Adrenal gland (tissue), 12 donors: Measurements from ENCODE around the gene LEMD1. TPM values are rescaled to one million over a fixed set of nuclear protein-coding genes. Genes with fewer than 3 reads are reported as not detected.
"Not testable (repeated sequence)": the region's sequence is repeated elsewhere in the genome, so short reads cannot be mapped to it uniquely, and the experiment has no call there.

Experiments used
- DNase-seq, 7 donors: peaks; one replicate each; pipeline ENCODE4 v3.0.0-alpha.2; 2019 to 2020
- H3K27ac ChIP-seq, 5 donors: fragments of 200-600 bp; sonication (generic) in 4 of 5; 1 replicate in 3 of 5; 2 replicates in 2 of 5; pipeline versions ENCODE4 v1.5.1 to v1.8.0; 2016 to 2020; ENCODE audit warnings: mild to moderate bottlenecking in 1 of 5
- H3K27me3 ChIP-seq: fragments of 200-600 bp; 2 replicates; pipeline ENCODE4 v1.8.0; 2021
- H3K36me3 ChIP-seq, 2 donors: fragments of 200-600 bp; replicated peaks in 1 of 2; 1 replicate in 1 of 2; 2 replicates in 1 of 2; pipeline versions ENCODE4 v1.5.1 to v1.8.0; 2018 to 2022
- H3K4me1 ChIP-seq, 2 donors: fragments of 200-600 bp; replicated peaks in 1 of 2; 1 replicate in 1 of 2; 2 replicates in 1 of 2; pipeline versions ENCODE4 v1.5.1 to v1.8.0; 2018 to 2021
- H3K4me3 ChIP-seq, 4 donors: fragments of 200-600 bp; sonication (generic) in 3 of 4; one replicate each; pipeline ENCODE4 v1.5.1; 2016 to 2018
- H3K9me3 ChIP-seq, 3 donors: fragments of 200-600 bp; sonication (generic) in 1 of 3; replicated peaks in 1 of 3; 1 replicate in 2 of 3; 2 replicates in 1 of 3; pipeline versions ENCODE4 v1.5.1 to v1.8.0; 2016 to 2021
- CTCF ChIP-seq, 6 experiments: fragments of 450-650 bp in 4 of 6; fragments of 200-600 bp in 2 of 6; sonication (generic) in 1 of 6; IDR thresholded peaks; 1 replicate in 5 of 6; 2 replicates in 1 of 6; pipeline versions ENCODE4 v1.5.1 to v1.8.0; 2016 to 2021; ENCODE audit warnings: antibody characterized with exemption in 6 of 6, mild to moderate bottlenecking in 2 of 6, moderate library complexity in 1 of 6
- POLR2A ChIP-seq, 2 donors: fragments of 450-650 bp; IDR thresholded peaks; one replicate each; pipeline ENCODE4 v1.6.1; 2017; ENCODE audit warnings: antibody characterized with exemption in 2 of 2, mild to moderate bottlenecking in 2 of 2, moderate library complexity in 1 of 2
- WGBS, 4 donors: extraction: QIAGEN DNeasy Blood & Tissue Kit in 2 of 4; methylation state at CpG; one replicate each; pipeline versions ENCODE4 v1.1.5 to v1.1.7; 2013 to 2017; 5-methylcytosine and 5-hydroxymethylcytosine counted together
- intact Hi-C, 2 donors: fragments of 100-400 bp; cut with DNase I; formaldehyde crosslinking; loops; one replicate each; pipeline versions ENCODE4 v1.14.1 to v1.15.0; 2022 to 2023
- polyA plus RNA-seq, 3 donors: library from polyadenylated mRNA; stranded (reverse); fragments of 200-250 nt in 2 of 3; fragments of 350-450 nt in 1 of 3; fragmentation: Illumina TruSeq in 1 of 3; extraction: RNeasy Lipid Tissue Mini Kit (QIAGEN cat#74804) in 1 of 3; gene quantifications; one replicate each; pipeline ENCODE4 v1.2.3, GENCODE V29; 2013 to 2014
- total RNA-seq, 9 donors: library from RNA; depleted of rRNA in 4 of 9; stranded (reverse); fragments of >200 nt in 4 of 9; fragments of 120-200 nt in 1 of 9; fragmentation: NEBNext Ultra II Directional in 1 of 9; extraction: Animal tissue kit (Norgen Biotek cat#: 25700) in 1 of 9; gene quantifications; one replicate each; pipeline versions ENCODE4 v1.1.0 to v1.2.4, GENCODE V29; 2013 to 2023
- donor health status: healthy with polysubstance abuse.
- donor health status: Bipolar disorder and iron deficiency.
- donor health status: DM: yes; HTN: yes; CAD: no.
- donor health status: DM: no; HTN: no; CAD: no.
- donor health status: DM: no; HTN: no; CAD: no.
- donor health status: DM: yes; HTN: yes; CAD: no.

The LEMD1 gene
- total and polyA plus RNA-seq, 12 donors, result 0.64 TPM; not detected in 11

- H3K27me3 ChIP-seq, result no peaks in the 10 kb centered on the region
- no peak for DNase-seq
- H3K4me3 ChIP-seq, result no peak overlapping the region
- intact Hi-C loops, result no loop called here
- no peaks in the 10 kb centered on the region for H3K36me3 ChIP-seq
- peaks cover 15 to 39% of the 10 kb centered on the region in 2 donors for H3K4me1 ChIP-seq
- WGBS, 4 donors, result 92 to 96% (median 95%) methylated on average over 6 of the region's 6 CpGs
- no peak overlapping the region for H3K27ac ChIP-seq
- TF ChIP-seq POLR2A (IDR thresholded peaks at IDR 0.05) (no peak), CTCF (IDR thresholded peaks at IDR 0.05) (no peak)
- H3K9me3 ChIP-seq, result no peaks in the 10 kb centered on the region
Observed at GRCh38 chr1:205368478-205368877, 53.4 kb downstream of the LEMD1 start.

GRCh38 chr1:205365945-205366463 lies 55.9 kb downstream of the LEMD1 start:
- WGBS, 4 donors, result 18 to 24% (median 20%) methylated on average over 7 to 8 of the region's 8 CpGs
- H3K27me3 ChIP-seq, result no peaks in the 10 kb centered on the region
- no peaks in the 10 kb centered on the region for H3K9me3 ChIP-seq
- intact Hi-C loops, result no loop called here
- H3K27ac ChIP-seq, result peak overlapping the region in 4 of 5 donors; percentile 25 to 70 (median 61)
- no peak for TF ChIP-seq POLR2A (IDR thresholded peaks at IDR 0.05)
- peak in 1 of 6 experiments; percentile 14 for TF ChIP-seq CTCF (IDR thresholded peaks at IDR 0.05)
- H3K36me3 ChIP-seq, result no peaks in the 10 kb centered on the region
- peak in 6 of 7 donors; percentile 60 to 84 (median 74) for DNase-seq
- H3K4me3 ChIP-seq, result no peak overlapping the region
- H3K4me1 ChIP-seq, result peaks cover 19 to 43% of the 10 kb centered on the region in 2 donors

GRCh38 chr1:205365086-205365485 lies 56.8 kb downstream of the LEMD1 start:
- peak overlapping the region in 3 of 5 donors; percentile 53 to 70 (median 69) for H3K27ac ChIP-seq
- H3K4me1 ChIP-seq, result peaks cover 17 to 49% of the 10 kb centered on the region in 2 donors
- DNase-seq, H3K4me3 ChIP-seq, H3K27me3 ChIP-seq, H3K9me3 ChIP-seq, H3K36me3 ChIP-seq, intact Hi-C loops: not testable (repeated sequence)
- WGBS, 4 donors, result 83 to 93% (median 89%) methylated on average over 8 of the region's 8 CpGs

- Histone ChIP-seq H3K36me3 (no peaks in the 10 kb centered on the region), H3K4me1 (peaks cover 25 to 61% of the 10 kb centered on the region in 2 donors), H3K27ac (peak overlapping the region; percentile 49 to 78 (median 52)), H3K4me3 (no peak overlapping the region), H3K9me3 (no peaks in the 10 kb centered on the region), H3K27me3 (no peaks in the 10 kb centered on the region)
- DNase-seq, result no peak
- TF ChIP-seq CTCF (IDR thresholded peaks at IDR 0.05), result no peak
- no peak for TF ChIP-seq POLR2A (IDR thresholded peaks at IDR 0.05)
- intact Hi-C loops, result no loop called here
- WGBS, 4 donors, result 78 to 92% (median 84%) methylated on average over 4 of the region's 4 CpGs
Observed at GRCh38 chr1:205360891-205361290, 61.0 kb downstream of the LEMD1 start.
